Loucy (cell line): ENCODE data around the gene LENG8.

Experiments used
- H2AFZ ChIP-seq: fragments of 200-600 bp; sonication (generic); 2 replicates; pipeline ENCODE4 v1.6.0; 2016; ENCODE audit warnings: antibody characterized with exemption, mild to moderate bottlenecking, low read length, moderate library complexity
- H3F3A ChIP-seq: fragments of 200-600 bp; 2 replicates; pipeline ENCODE4 v1.6.0; 2016; ENCODE audit warnings: antibody characterized with exemption, low read depth, mild to moderate bottlenecking
- H3K27me3 ChIP-seq: fragments of 200-600 bp; sonication (generic); 2 replicates; pipeline ENCODE4 v1.6.1; 2014; ENCODE audit warnings: low read length, mild to moderate bottlenecking; ENCODE audit not compliant: insufficient read depth, poor library complexity, severe bottlenecking
- H3K36me3 ChIP-seq: fragments of 200-600 bp; sonication (generic); 2 replicates; pipeline ENCODE4 v1.6.1; 2016; ENCODE audit warnings: low read length; ENCODE audit not compliant: insufficient read depth
- H3K4me1 ChIP-seq: fragments of 200-600 bp; sonication (generic); 2 replicates; pipeline ENCODE4 v1.5.1; 2014; ENCODE audit warnings: low read length, mild to moderate bottlenecking; ENCODE audit not compliant: insufficient read depth, poor library complexity, severe bottlenecking
- H3K4me2 ChIP-seq: fragments of 200-600 bp; sonication (generic); 2 replicates; pipeline ENCODE4 v1.6.0; 2014; ENCODE audit warnings: antibody characterized with exemption, low read length, low read depth, mild to moderate bottlenecking; ENCODE audit not compliant: poor library complexity, severe bottlenecking
- H3K4me3 ChIP-seq: fragments of 200-600 bp; sonication (generic); 2 replicates; pipeline ENCODE4 v1.5.1; 2014; ENCODE audit warnings: low read length, mild to moderate bottlenecking, mixed read lengths; ENCODE audit not compliant: poor library complexity, severe bottlenecking
- H3K79me2 ChIP-seq: fragments of 200-600 bp; sonication (generic); 2 replicates; pipeline ENCODE4 v1.6.1; 2014; ENCODE audit warnings: low read length; ENCODE audit not compliant: insufficient read depth
- H3K9ac ChIP-seq: fragments of 200-600 bp; sonication (generic); 2 replicates; pipeline ENCODE4 v1.6.0; 2014; ENCODE audit warnings: mild to moderate bottlenecking, low read depth, low read length, moderate library complexity; ENCODE audit not compliant: poor library complexity, severe bottlenecking
- H3K9me2 ChIP-seq: fragments of 200-600 bp; sonication (generic); replicated peaks from 2 replicates; pipeline ENCODE4 v1.6.1; 2016; ENCODE audit warnings: low read depth, low read length, mixed read lengths
- H3K9me3 ChIP-seq: fragments of 200-600 bp; sonication (generic); 2 replicates; pipeline ENCODE4 v1.6.1; 2014; ENCODE audit warnings: mild to moderate bottlenecking, antibody characterized with exemption, low read length, low read depth; ENCODE audit not compliant: insufficient read depth
- H4K20me1 ChIP-seq: fragments of 200-600 bp; sonication (generic); 2 replicates; pipeline ENCODE4 v1.6.0; 2014; ENCODE audit warnings: antibody characterized with exemption, low read length, mild to moderate bottlenecking; ENCODE audit not compliant: insufficient read depth, poor library complexity, severe bottlenecking
- EZH2phosphoT487 ChIP-seq: fragments of 200-600 bp; IDR thresholded peaks from 2 replicates; pipeline ENCODE4 v1.6.1; 2018; ENCODE audit warnings: antibody characterized with exemption, mild to moderate bottlenecking, moderate library complexity, borderline replicate concordance
- TF ChIP-seq, protein P1 (sequence below): fragments of 200-600 bp; sonication (generic); conservative IDR thresholded peaks from 2 replicates; pipeline ENCODE4 v1.5.1; 2014; ENCODE audit warnings: mild to moderate bottlenecking, antibody characterized with exemption, low read length

LENG8 gene

DNA sequence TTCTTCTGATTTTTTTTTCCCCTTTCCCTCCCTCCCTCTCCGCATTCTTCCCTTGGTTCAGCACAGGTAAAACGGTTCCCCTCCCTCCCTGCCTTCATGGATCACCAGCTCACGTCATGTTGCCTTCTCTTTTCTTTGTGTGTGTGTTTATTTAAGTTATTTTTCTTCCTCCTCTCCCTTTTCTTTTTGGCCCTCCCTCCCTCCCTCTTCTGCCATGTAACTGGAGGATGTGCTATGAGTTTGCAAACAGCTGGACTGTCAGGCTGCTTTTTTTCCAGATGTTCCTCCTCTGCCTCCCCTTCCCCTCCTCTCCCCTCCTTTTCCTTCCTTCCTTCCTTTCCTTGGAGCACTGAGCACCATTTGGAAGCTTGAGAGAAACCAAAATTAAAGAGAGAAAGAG lies 12.6 kb downstream of the LENG8 start:
- peaks cover 26% of the 10 kb centered on the region for H4K20me1 ChIP-seq
- H3K9ac ChIP-seq, result no peak overlapping the region
- H2AFZ ChIP-seq, result no peak overlapping the region
- no peaks in the 10 kb centered on the region for H3K27me3 ChIP-seq
- peaks cover 8% of the 10 kb centered on the region for H3K4me1 ChIP-seq
- H3K79me2 ChIP-seq, result no peaks in the 10 kb centered on the region
- H3K4me3 ChIP-seq, result no peak overlapping the region
- H3K9me2 ChIP-seq, result no peaks in the 10 kb centered on the region
- TF ChIP-seq, protein P1, sequence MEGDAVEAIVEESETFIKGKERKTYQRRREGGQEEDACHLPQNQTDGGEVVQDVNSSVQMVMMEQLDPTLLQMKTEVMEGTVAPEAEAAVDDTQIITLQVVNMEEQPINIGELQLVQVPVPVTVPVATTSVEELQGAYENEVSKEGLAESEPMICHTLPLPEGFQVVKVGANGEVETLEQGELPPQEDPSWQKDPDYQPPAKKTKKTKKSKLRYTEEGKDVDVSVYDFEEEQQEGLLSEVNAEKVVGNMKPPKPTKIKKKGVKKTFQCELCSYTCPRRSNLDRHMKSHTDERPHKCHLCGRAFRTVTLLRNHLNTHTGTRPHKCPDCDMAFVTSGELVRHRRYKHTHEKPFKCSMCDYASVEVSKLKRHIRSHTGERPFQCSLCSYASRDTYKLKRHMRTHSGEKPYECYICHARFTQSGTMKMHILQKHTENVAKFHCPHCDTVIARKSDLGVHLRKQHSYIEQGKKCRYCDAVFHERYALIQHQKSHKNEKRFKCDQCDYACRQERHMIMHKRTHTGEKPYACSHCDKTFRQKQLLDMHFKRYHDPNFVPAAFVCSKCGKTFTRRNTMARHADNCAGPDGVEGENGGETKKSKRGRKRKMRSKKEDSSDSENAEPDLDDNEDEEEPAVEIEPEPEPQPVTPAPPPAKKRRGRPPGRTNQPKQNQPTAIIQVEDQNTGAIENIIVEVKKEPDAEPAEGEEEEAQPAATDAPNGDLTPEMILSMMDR, result no peak
- no peak for TF ChIP-seq EZH2phosphoT487
- peaks cover 5% of the 10 kb centered on the region; the same call in 1 of the 2 replicates for H3F3A ChIP-seq
- H3K4me2 ChIP-seq, result no peak overlapping the region
- peaks cover 45% of the 10 kb centered on the region; the same call in 1 of the 2 replicates for H3K36me3 ChIP-seq
- no peaks in the 10 kb centered on the region for H3K9me3 ChIP-seq

DNA sequence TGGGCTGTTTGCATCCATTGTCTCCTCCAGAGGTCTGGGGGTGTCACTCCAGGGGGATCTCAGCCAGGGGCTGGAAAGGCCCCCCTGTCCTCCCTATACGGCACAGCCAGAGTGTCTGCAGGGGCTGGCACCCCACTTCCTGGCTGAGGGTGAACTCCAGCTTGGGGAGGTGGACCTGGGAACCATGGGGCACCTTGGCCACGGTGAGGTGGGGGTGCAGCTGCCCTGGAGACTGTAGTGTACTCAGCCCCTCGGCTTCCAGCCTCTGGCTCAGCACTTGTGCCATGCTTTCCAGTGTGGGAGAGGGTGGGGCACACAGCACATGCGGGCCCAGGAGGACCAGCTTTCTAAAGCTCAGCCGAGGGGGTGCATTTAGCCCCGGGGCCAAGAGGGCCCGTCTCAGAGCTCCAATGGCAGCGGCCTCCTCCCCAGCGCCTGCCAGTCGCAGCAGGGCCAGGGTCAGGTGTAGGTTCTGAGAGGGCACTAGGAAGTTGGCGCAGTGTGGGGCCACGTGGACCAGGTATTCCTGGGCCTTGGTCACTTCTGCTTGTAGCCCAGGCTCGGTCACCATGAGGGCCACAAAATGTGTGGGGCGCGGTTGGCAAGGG lies 13.2 kb downstream of the LENG8 start:
- H3K27me3 ChIP-seq, result no peaks in the 10 kb centered on the region
- H3F3A ChIP-seq, result peaks cover 5% of the 10 kb centered on the region; the same call in 1 of the 2 replicates
- no peak overlapping the region for H3K4me2 ChIP-seq
- TF ChIP-seq, protein P1, result no peak
- no peak for TF ChIP-seq EZH2phosphoT487
- peaks cover 40% of the 10 kb centered on the region; the same call in 1 of the 2 replicates for H3K36me3 ChIP-seq
- H3K4me1 ChIP-seq, result peaks cover 8% of the 10 kb centered on the region
- no peaks in the 10 kb centered on the region for H3K9me2 ChIP-seq
- peaks cover 26% of the 10 kb centered on the region for H4K20me1 ChIP-seq
- H3K9ac ChIP-seq, result no peak overlapping the region
- no peaks in the 10 kb centered on the region for H3K79me2 ChIP-seq
- H3K4me3 ChIP-seq, result no peak overlapping the region
- no peaks in the 10 kb centered on the region for H3K9me3 ChIP-seq
- H2AFZ ChIP-seq, result no peak overlapping the region

DNA sequence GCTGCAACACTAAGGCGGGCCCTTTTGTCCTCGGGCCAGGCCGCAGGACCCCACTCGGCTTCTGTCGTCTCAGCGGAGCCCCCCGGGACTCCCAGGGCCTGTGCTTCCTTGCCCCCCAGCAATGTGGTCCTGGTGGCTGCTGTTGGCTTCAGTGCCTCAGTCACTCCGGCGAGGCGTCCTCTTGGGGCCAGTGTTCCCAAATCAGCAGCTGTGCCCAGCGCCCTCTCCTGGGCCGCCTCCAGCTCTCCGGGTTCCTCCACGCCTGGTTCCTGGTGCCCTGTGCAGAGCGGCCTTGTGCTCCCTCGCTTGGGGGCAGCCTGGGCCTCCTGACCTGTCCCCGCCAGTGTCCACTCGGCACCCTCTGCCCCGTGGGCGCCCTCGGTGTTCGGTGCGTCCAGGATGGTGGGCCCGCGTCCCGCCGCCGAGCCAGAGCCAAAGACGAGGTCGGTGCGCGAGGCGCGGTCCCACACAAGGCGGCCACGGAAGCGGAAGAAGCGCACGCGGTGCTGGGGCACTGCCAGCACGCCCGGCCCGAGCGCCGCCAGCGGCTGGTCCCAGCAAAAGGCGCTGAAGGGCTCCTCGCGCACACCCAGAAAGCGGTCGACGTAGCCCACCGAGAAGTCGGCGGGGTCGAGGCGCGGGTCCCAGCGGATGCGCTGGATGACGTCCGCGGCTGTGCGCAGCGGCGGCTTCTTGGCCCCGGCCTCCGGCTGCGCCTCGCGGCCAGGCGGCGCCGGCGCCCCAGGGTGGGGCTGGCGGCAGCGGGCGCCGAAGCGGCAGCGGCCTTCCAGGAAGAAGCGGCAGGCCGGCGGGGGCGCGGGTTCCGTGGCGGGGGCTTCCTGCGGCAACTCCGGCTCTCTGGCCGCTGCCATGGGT lies 13.9 kb downstream of the LENG8 start:
- H3K4me3 ChIP-seq, result no peak overlapping the region
- H2AFZ ChIP-seq, result no peak overlapping the region
- H3K27me3 ChIP-seq, result no peaks in the 10 kb centered on the region
- peaks cover 5% of the 10 kb centered on the region; the same call in 1 of the 2 replicates for H3F3A ChIP-seq
- H4K20me1 ChIP-seq, result peaks cover 26% of the 10 kb centered on the region
- H3K4me1 ChIP-seq, result peaks cover 8% of the 10 kb centered on the region
- TF ChIP-seq, protein P1, result no peak
- TF ChIP-seq EZH2phosphoT487, result no peak
- H3K4me2 ChIP-seq, result no peak overlapping the region
- peaks cover 32% of the 10 kb centered on the region; the same call in 1 of the 2 replicates for H3K36me3 ChIP-seq
- H3K9me3 ChIP-seq, result no peaks in the 10 kb centered on the region
- no peaks in the 10 kb centered on the region for H3K79me2 ChIP-seq
- no peaks in the 10 kb centered on the region for H3K9me2 ChIP-seq
- H3K9ac ChIP-seq, result no peak overlapping the region
